GM19438 (cell line): ENCODE measurements around the gene DOK6.
A peak's percentile ranks its signal among the peaks of the same experiment; 100 is the strongest.

Experiments used
- ATAC-seq: cut with Tn5 transposase; IDR thresholded peaks from one replicate; pipeline ENCODE4 v1.9.1; 2021; ENCODE audit warnings: low read depth; ENCODE audit not compliant: unreplicated experiment

The DOK6 gene

GRCh38 chr18:69432847-69433246 lies 32.2 kb downstream of the DOK6 start:
- no peak for ATAC-seq

- ATAC-seq: no peak
Observed at GRCh38 chr18:69435000-69435399, 34.3 kb downstream of the DOK6 start.

DNA sequence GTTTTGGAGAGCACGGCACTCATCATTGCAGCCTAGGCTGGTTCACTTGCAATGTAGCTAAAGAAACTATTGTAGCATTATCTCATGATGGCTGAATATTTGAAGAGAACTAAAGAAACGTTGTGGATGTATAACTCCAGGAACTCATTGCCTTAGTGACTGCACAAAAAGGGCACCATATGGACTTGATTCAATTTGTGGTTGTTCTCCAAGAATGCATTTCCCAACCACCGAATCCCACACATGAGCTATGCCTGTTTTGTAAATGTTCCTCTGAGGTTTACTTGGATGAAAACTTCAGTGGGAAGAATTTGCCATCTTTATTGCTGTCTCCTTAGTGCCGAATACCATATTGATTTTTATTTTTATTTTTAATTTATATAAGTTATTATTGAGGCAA lies 43.5 kb downstream of the DOK6 start:
- ATAC-seq: no peak

DNA sequence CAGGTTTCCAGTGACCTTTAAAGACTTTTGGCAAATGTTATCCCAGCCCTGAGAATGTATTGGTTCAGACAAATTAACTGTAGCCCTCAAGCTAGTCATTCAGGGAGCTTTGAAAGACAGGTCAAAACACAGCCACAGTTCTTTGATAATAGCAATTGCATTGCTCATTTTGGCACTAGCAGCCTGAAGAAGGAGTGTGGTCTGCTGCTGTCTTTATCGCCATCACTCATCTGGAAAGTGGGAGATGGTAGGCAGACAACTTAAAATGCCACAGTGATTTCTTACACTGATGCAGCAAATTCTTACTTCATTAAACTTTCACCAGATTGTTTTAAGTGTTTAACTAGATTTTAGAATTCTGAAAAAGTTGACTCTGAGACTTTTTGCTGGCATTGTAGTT lies 47.2 kb downstream of the DOK6 start:
- ATAC-seq: no peak

GRCh38 chr18:69455125-69455524 lies 54.4 kb downstream of the DOK6 start:
- ATAC-seq: no peak

DNA sequence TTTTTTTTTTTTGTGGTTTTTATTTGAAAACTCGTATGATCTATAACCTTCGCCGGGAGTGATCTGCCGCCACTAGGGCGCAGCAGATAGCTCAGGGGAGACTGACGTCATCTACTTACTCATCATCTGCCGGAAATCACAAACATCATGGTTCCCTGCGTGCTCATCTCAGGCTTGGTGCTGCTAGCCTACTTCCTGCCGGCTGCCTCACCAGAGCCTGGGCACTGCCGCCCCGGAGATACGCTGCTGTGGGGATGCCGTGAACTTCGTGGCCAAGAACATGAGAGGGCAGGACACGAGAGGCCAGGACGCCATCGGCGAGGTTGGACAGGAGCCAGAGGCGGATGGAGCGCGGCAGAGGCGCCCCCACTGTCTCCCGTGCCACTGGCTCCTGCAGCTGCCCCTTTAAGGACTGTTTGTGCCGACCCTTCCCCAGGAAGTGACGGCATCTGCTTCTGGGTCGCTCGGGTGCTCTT lies 68.8 kb downstream of the DOK6 start:
- peak; percentile 84 for ATAC-seq

GRCh38 chr18:69480460-69480859 lies 79.8 kb downstream of the DOK6 start:
- ATAC-seq: no peak

- ATAC-seq: no peak
Observed at GRCh38 chr18:69483574-69483973, 82.9 kb downstream of the DOK6 start.

DNA sequence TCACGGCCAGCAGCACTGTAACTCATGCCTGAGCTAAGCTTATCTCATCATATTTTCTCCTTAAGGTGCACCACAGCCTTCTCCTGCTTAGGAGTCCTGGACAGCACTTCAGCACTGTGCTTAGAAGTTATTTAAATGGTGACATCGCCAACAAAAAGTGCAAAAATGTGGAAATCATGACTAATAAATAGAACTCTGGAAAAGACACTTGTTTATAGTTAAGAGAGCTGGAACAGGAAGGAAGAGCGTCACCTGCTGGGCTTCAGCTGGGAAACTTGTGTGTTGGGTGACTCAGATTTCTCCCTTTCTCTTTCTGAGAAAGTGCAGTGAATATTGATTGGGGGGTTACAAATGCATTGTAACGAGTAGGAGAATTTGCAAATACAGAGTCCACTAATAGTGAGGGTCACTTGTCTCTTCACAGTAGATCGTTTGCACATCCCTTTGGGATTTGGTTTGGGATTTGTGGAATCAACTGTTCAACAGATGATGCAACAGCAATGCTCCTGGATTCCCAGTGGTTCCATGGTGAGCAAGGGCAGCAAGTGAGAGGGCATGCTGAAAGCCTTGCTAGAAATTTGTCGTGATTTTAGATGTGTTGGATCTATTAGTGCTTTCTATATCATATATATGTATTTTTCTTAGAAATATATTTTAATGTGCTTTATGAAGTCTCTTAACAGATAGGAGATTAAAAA lies 84.2 kb downstream of the DOK6 start:
- no peak for ATAC-seq

DNA sequence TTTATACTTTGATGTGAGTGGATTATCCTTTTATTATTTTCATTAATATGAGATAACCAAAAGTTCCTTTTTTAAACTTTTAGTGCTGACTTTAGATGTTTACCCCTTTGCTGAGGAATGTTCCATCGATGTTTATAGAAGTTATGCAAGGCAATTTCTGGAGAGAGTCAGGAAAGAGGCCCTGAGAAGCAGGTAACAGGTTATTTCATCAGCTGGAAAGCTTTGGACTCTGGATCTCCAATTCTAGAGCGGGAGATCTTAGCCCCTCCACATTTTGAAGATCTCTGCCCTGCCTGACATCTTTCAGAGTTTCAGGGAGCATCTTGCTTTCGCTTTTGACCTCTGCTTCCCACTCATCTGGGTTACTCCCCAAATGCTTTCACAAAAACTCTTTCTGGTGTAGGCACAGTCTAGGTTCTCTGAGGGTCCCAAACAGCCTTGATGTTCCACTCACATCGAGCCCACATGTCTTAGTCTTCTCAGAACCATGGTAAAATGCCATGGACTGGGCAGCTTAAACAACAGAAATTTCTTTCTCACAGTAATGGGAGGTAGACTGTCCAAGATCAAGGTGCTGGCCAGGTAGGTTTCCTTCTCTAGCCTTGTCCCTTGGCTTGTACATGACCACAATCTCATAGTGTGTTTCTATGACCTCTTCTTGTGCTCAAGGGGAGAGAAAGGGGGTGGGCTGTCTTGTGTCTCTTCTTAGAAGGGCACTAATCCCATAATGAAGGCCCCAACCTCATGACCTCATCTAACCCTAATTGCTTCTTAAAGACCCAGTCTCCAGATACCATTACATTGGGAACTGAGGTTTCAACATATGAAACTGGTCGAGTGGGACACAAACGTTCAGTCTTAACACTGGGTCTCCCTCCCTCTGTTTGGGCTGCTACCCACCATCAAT lies 87.1 kb downstream of the DOK6 start:
- ATAC-seq: no peak

- no peak for ATAC-seq
Observed at GRCh38 chr18:69490072-69490471, 89.4 kb downstream of the DOK6 start.

DNA sequence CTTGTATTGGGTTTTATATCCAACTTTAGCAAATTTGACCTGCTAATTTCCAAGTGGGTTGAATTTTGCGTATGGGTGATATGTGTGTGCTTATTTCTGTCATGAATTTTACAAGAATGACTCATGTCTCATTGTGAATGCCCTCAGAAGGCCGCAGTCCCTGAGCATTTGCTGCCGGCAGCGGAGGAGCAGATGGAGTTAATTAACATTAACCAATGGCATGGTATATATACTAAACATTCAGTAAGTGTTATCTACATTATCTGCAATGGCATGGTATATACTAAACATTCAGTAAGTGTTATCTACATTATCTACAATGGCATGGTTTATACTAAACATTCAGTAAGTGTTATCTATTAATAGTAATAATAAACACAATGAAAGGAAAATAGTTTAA lies 90.1 kb downstream of the DOK6 start:
- no peak for ATAC-seq

DNA sequence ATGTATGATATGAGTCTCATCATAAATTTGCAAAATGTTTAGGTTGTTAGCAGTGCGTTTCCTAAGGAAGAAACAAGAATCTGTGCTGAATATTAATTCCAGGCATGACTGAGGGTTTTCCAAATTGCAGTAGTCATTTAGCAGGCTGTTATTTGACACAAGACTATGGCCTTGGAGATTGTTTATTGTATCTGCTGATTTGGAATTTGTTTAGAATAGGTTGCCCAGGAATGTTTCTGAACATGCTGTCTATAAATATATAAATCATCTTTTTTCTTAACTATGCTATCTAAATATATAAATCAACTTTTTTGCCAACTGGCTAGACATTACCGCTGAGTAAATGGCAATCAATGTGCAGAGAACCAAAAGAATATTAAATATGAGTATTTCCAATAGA lies 90.9 kb downstream of the DOK6 start:
- no peak for ATAC-seq

DNA sequence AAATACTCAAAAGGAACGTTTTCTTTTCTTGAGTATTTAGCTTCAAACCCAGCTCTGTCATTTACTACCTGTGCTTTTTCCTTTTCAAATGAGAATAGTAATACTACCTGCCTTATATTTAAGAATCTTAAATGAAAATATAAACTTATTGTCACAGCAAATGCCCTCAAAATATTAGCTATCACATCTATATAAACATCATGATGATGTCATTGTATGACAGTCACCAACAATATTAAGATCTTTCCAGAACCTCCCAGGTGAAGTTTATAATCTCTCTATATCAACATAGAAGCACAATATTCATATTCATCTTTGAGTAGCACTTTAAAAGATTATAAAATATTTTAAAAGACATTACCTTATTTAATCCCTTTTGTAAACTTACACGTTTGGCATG lies 92.2 kb downstream of the DOK6 start:
- no peak for ATAC-seq

- no peak for ATAC-seq
Observed at GRCh38 chr18:69494841-69495240, 94.2 kb downstream of the DOK6 start.

DNA sequence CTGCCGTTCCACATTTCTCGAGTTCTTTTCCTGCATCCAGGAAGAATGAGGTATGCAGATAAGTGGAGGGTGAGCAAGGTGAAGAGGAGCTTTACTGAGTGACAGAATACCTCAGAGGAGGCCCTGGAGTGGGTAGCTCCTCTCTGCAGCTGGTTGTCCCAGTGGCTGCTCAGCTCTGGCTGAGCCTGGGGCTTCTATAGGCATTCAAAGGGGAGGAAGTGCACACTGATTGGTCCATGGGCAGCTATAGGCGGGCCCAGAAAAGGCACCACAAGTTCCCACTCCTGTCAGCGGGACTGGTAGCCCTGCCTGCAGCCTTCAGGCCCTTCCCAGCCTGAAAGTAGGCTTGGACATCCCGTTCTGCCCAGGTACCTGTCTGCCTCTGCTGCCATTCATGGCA lies 94.7 kb downstream of the DOK6 start:
- no peak for ATAC-seq

DNA sequence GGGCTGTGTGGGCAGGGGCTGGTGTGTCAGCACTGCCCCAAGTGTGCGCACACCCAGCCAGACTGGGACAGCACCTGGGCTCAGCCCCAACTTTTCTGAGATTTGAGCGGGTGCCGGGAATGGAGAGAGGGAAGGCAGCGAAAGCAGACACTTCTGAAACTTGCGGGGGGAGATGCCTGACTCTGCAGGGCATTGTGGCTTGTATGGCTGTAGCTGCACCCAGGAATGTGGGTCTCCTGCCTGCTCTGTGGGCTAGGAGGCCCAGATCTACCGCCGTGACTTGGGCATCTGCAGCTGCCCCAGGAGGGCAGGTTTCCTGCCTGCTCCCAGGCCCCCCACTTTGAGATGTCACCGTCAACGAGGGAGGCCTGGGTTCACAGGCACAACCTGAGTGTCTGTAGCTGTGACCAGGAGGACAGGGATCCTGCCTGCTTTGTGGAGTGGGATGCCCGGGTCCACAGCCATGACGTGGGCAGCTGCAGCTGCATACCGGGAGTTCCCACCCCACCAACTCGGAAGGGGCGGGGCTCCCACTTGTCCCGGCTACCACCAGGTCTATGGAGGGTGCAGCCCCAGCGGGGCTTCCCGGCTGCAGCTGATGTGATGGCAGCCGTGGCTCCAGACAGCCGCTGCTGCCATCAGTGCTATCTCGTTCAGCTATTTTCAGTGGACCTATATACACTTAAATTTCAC lies 95.3 kb downstream of the DOK6 start:
- no peak for ATAC-seq

DNA sequence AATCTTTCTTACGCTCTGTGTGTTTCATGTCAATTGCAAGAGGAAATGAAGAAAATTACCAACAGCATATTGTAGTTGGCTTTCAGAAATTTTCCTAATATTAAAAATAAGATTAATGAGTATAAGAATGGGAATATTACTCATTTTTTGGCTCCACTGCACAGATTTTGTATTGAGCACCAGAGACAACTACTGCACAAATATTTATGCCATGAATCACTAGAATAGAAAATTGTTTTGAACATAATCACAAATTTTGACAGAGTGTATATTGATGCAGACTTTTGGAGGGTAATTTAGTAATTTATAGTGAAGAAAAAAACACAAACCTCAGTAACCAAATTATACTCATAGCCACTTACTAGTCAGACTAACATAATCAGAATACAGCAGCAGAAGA lies 118.3 kb downstream of the DOK6 start:
- no peak for ATAC-seq

DNA sequence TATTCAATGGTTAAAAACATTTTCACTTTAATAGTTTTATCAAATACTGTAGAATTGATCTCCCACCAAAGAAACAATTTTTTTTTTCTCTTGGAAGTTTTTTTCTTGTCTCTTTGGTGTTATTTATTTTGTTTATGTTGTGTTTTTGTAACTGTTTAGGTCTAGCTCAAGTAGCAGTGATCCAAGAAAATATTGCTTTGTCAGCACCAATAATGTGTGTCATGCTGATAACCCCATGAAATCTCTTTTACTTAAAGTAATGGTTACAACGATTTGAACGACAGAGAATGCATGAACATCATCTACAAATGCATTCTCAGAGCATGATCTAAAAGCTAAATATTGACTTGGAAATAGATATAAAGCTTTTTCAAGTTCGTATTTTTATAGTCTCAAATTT lies 122.9 kb downstream of the DOK6 start:
- no peak for ATAC-seq

- no peak for ATAC-seq
Observed at GRCh38 chr18:69528435-69528834, 127.7 kb downstream of the DOK6 start.

- ATAC-seq: no peak
Observed at GRCh38 chr18:69529151-69529550, 128.5 kb downstream of the DOK6 start.
